DOHH2 (cell line): ENCODE data around the gene NPAS2.

Source experiments
- EZH2phosphoT487 ChIP-seq: fragments of 200-600 bp; sonication (generic); IDR thresholded peaks from 2 replicates; pipeline ENCODE4 v1.6.1; 2017; ENCODE audit warnings: borderline replicate concordance, mild to moderate bottlenecking, antibody characterized with exemption, low read length, moderate library complexity, mixed read lengths
- TF ChIP-seq, protein P1 (sequence below): fragments of 200-600 bp; sonication (generic); IDR thresholded peaks from one replicate; pipeline ENCODE4 v1.5.1; 2014; ENCODE audit warnings: antibody characterized with exemption, mild to moderate bottlenecking, low read depth, low read length; ENCODE audit not compliant: poor library complexity, severe bottlenecking

DNA sequence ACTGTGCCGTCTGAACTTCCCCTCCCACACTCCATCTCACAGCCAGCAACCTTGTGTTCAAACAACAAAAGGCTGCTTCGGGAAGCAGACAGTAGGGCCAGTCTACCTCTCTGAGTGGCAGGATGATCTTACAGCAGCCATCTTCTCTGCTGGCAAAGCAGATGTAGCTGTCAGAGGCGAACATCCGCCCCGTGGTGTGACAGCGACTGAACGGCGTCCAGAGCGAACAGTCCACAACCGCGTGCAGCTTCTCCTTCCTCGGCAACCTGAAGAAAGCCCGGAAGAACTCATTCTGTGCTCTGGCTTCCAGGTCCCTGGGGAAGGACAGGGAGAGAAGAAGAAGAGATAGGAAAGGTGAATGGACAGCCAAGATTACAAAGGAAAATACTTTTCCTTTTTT lies 220.1 kb downstream of the NPAS2 start:
- TF ChIP-seq, protein P1, sequence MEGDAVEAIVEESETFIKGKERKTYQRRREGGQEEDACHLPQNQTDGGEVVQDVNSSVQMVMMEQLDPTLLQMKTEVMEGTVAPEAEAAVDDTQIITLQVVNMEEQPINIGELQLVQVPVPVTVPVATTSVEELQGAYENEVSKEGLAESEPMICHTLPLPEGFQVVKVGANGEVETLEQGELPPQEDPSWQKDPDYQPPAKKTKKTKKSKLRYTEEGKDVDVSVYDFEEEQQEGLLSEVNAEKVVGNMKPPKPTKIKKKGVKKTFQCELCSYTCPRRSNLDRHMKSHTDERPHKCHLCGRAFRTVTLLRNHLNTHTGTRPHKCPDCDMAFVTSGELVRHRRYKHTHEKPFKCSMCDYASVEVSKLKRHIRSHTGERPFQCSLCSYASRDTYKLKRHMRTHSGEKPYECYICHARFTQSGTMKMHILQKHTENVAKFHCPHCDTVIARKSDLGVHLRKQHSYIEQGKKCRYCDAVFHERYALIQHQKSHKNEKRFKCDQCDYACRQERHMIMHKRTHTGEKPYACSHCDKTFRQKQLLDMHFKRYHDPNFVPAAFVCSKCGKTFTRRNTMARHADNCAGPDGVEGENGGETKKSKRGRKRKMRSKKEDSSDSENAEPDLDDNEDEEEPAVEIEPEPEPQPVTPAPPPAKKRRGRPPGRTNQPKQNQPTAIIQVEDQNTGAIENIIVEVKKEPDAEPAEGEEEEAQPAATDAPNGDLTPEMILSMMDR: no peak
- TF ChIP-seq EZH2phosphoT487: no peak
